ENCODE results near the gene MRPL1. TPM values are rescaled to one million over a fixed set of nuclear protein-coding genes. Genes with fewer than 3 reads are reported as not detected.
A peak's percentile ranks its signal among the peaks of the same experiment; 100 is the strongest.

MRPL1 gene
- total and polyA plus RNA-seq, 9 of the 15 experiments (the other 6 are each of a cell fraction or from before 2014, with no cell fraction given) = 38.4 to 75.7 (median 63.7) TPM

- TF ChIP-seq ZNF282 (CRISPR knock-in tag; IDR thresholded peaks at IDR 0.05) (no peak), SMARCA4 (IDR thresholded peaks at IDR 0.05) (no peak), U2AF2 (optimal IDR thresholded peaks at IDR 0.05; ENCODE audit: low read depth, low read length) (no peak), BMI1 (IDR thresholded peaks at IDR 0.05; ENCODE audit: low read length) (peak; percentile 33; the same call in 1 of the 2 replicates), BRF1 (IDR thresholded peaks at IDR 0.05; ENCODE audit: borderline replicate concordance, extremely low read depth, insufficient read length) (no peak), FOXK2 (conservative IDR thresholded peaks at IDR 0.05 in 1 of 2, IDR thresholded peaks at IDR 0.05 in 1 of 2; ENCODE audit: low read depth in 2 of 2) (peak; percentile 88 to 94), PTTG1 (tag; IDR thresholded peaks at IDR 0.05; ENCODE audit: low read depth) (0 out of 2 replicates have a peak, but pooled peaks have one; percentile 19), ZNF133 (CRISPR knock-in tag; IDR thresholded peaks at IDR 0.05) (no peak), KLF1 (tag; IDR thresholded peaks at IDR 0.05) (peak; percentile 61), XRCC3 (IDR thresholded peaks at IDR 0.05) (no peak), HDGF (IDR thresholded peaks at IDR 0.05) (no peak), CREB3 (tag; conservative IDR thresholded peaks at IDR 0.05; ENCODE audit: low read depth) (peak; percentile 79), ZNF699 (CRISPR knock-in tag; IDR thresholded peaks at IDR 0.05; ENCODE audit: insufficient replicate concordance) (no peak), ZNF224 (CRISPR knock-in tag; IDR thresholded peaks at IDR 0.05) (no peak), TFAM (CRISPR knock-in tag; conservative IDR thresholded peaks at IDR 0.05) (no peak), ETS2 (tag; IDR thresholded peaks at IDR 0.05; ENCODE audit: borderline replicate concordance, poor library complexity, severe bottlenecking) (no peak), RBM22 (IDR thresholded peaks at IDR 0.05; ENCODE audit: low read depth, low read length, poor library complexity, severe bottlenecking) (no peak), L3MBTL2 (IDR thresholded peaks at IDR 0.05) (peak; percentile 40; the same call in 1 of the 2 replicates), CREBBP (IDR thresholded peaks at IDR 0.05; ENCODE audit: low read depth, low read length) (no peak), MIER1 (IDR thresholded peaks at IDR 0.05; ENCODE audit: low read depth) (no peak), RFX1 (IDR thresholded peaks at IDR 0.05) (no peak), SRSF7 (optimal IDR thresholded peaks at IDR 0.05; ENCODE audit: low read depth, low read length) (no peak), ZNF696 (CRISPR knock-in tag; conservative IDR thresholded peaks at IDR 0.05) (no peak), ZNF551 (CRISPR knock-in tag; IDR thresholded peaks at IDR 0.05) (no peak), POU5F1 (IDR thresholded peaks at IDR 0.05; ENCODE audit: borderline replicate concordance, low read depth, low read length, partially characterized antibody) (no peak), MCM2 (IDR thresholded peaks at IDR 0.05; ENCODE audit: low read depth) (no peak), CBX2 (IDR thresholded peaks at IDR 0.05; ENCODE audit: insufficient read depth, low read length, poor library complexity, severe bottlenecking) (no peak)
- TF ChIP-seq, protein P1, sequence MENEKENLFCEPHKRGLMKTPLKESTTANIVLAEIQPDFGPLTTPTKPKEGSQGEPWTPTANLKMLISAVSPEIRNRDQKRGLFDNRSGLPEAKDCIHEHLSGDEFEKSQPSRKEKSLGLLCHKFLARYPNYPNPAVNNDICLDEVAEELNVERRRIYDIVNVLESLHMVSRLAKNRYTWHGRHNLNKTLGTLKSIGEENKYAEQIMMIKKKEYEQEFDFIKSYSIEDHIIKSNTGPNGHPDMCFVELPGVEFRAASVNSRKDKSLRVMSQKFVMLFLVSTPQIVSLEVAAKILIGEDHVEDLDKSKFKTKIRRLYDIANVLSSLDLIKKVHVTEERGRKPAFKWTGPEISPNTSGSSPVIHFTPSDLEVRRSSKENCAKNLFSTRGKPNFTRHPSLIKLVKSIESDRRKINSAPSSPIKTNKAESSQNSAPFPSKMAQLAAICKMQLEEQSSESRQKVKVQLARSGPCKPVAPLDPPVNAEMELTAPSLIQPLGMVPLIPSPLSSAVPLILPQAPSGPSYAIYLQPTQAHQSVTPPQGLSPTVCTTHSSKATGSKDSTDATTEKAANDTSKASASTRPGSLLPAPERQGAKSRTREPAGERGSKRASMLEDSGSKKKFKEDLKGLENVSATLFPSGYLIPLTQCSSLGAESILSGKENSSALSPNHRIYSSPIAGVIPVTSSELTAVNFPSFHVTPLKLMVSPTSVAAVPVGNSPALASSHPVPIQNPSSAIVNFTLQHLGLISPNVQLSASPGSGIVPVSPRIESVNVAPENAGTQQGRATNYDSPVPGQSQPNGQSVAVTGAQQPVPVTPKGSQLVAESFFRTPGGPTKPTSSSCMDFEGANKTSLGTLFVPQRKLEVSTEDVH (IDR thresholded peaks at IDR 0.05; ENCODE audit: low read depth, partially characterized antibody) = peak; percentile 86
Observed at GRCh38 chr4:77862478-77863216, at the start of gene MRPL1 (continued).

All from K562 (cell line).